Measurements from ENCODE around the gene ADCY10. TPM values are rescaled to one million over a fixed set of nuclear protein-coding genes. Genes with fewer than 3 reads are reported as not detected.
A peak's percentile ranks its signal among the peaks of the same experiment; 100 is the strongest.
"Not testable (repeated sequence)": the region's sequence is repeated elsewhere in the genome, so short reads cannot be mapped to it uniquely, and the experiment has no call there.

Gene ADCY10
- total RNA-seq, 1 donor from 2014 or later = 0.81 TPM

DNA sequence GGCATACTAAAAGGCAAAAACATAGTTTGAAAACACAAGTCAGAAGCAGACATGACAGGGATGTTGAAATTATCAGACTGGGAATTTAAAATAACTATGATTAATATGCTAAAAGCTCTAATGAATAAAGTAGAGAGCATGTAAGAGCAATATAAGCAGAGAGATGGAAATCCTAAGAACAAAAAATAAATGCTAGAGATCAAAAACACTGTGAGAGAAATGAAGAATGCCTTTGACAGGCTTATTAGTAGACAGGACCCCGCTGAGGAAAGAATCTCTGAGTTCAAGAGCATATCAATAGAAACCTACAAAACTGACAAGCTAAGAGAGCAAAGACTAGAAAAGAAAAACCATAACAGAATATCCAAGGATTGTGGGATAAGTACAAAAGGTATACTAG, 98.3 kb downstream of the ADCY10 start:
- no peak for DNase-seq (ENCODE audit: low spot score)

DNA sequence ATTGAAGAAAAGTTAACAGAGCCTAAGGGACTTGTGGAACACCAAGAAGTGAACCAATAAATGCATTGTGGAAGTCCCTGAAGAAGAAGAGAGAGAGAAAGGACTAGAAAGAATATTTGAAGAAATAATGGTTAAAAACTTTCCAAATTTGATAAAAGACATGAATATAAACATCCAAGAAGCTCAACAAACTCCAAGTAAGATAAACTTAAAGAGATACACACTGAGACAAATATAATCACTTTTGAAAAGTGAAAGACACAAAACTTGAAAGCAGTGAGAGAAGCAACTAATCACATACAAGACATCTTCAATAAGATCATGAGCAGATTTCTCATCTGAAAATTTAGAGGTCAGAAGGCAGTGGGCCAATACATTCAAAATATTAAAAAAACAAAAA, 101.0 kb downstream of the ADCY10 start:
- no peak for DNase-seq (ENCODE audit: low spot score)

DNA sequence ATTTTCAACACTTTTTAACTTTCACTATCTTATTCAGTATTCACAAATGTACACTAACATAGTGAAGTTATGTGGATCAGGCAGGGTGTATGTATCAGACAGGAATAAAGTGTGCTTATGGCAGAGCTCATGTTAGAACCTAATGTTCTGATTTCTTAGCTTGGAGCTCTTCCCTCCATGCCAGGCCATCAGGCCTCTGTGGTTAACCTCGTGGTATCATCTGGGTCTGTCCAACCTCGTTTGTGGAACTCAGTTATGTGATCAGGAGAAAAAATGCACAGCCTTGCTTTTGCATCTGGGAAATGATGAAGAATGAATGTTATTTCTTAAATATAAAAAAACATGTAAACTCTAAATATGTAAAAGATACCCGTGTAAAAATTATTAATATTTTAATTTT, 105.2 kb downstream of the ADCY10 start:
- DNase-seq (ENCODE audit: low spot score) = no peak

DNA sequence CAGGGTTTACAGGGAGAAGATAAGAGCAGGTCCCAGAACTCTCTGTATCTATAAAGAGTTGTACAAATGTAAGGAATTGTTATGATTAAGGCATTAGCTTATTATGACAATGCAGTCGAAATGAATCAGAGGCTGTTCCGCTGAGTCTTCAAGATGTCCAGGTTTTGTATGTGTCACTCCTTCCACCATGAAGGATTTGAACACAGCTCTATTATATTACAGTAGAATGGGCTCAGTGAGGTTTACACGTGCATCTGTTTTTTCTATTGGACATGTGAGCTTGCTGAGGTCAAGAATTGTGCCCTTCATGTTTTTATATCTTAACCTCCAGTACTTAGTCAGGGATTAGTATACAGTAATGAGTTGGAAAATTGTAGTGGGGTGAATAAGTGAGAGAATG, 105.8 kb downstream of the ADCY10 start:
- DNase-seq (ENCODE audit: low spot score) = no peak

DNA sequence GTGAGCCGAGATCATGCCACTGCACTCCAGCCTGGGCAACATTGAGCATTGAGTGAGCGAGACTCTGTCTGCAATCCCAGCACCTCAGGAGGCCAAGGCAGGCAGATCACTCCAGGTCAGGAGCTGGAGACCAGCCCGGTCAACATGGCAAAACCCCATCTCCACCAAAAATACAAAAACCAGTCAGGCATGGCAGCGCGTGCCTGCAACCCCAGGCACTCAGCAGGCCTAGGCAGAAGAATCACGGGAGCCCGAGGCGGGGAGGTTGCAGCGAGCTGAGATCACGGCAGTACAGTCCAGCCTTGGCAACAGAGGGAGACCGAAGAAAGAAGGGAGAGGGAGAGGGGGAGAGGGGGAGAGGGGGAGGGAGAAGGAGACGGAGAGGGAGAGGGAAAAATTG, 107.3 kb downstream of the ADCY10 start:
- DNase-seq (ENCODE audit: low spot score) = not testable (repeated sequence)

DNA sequence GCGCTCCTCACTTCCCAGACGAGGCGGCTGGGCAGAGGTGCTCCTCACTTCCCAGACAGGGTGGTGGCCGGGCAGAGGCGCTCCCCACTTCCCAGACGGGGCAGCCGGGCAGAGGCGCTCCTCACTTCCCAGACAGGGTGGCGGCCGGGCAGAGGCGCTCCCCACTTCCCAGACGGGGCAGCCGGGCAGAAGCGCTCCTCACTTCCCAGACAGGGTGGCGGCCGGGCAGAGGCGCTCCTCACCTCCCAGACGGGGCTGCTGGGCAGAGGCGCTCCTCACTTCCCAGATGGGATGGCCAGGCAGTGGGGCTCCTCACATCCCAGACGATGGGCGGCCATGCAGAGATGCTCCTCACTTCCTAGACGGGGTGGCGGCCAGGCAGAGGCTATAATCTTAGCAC, 107.7 kb downstream of the ADCY10 start:
- not testable (repeated sequence) for DNase-seq (ENCODE audit: low spot score)

DNA sequence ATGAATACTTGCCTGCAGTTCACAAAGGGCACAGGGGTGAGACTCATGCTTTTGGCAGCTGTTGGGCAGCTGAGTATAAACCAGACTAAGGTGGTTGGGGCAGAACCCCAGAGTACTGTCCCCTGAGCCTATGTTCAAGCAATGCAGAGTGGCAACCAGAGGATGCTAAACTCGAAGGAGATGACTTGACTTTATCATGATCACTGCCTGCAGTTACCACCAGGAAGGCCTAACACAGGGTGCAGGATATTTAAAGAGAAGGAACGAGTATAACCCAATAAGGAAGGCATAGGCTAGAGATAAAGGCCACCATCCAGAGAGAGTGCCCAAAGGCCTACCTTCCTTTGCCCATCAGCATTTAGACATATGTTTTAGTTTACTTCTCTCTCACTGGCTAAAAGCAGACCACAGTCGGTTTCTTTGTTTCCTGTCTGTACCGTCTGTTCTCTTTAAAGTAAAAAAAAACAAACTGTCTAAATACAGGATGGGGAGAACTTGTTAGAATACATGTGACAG, 108.8 kb downstream of the ADCY10 start:
- no peak for DNase-seq (ENCODE audit: low spot score)

DNA sequence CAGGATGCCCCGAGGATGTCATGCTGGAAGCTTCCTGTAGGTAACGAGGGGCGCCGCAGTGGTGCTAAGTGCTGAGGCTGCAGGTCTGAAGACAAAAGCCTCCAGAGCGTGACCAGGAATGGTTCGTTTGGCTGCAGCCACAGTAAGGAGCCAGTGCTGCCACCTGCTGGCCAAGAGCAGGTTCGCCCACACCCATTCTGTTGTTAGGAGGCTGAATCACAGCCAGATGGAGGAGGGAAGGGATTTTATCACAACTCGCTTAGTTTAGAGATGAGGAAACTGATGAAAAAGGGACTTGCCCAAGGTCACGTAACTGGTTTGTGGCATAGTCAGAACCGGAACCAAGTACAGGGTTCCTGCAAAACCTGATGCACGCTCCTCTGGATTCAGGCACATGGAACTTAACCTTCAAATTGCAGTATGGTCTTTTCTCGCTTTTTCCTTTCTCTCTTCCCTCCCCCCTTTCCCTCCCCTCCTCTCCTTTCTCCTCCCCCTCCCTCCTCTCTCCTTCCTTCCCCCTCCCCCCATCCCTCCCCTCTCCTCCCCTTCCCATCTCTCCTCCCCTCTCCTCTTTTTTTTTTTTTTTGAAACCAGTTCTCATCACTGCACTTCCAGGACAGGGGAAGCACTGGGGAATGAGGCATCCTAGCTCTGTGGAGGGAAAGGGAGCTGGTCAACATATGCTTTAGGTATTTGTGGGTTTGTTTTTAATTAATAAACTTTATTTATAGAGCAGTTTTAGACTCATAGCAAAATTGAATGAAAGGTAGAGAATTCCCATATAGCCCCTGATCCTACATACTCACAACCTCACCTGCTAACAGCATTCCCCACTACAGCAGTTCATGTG, 110.4 kb downstream of the ADCY10 start:
- peak; percentile 95 for DNase-seq (ENCODE audit: low spot score)

DNA sequence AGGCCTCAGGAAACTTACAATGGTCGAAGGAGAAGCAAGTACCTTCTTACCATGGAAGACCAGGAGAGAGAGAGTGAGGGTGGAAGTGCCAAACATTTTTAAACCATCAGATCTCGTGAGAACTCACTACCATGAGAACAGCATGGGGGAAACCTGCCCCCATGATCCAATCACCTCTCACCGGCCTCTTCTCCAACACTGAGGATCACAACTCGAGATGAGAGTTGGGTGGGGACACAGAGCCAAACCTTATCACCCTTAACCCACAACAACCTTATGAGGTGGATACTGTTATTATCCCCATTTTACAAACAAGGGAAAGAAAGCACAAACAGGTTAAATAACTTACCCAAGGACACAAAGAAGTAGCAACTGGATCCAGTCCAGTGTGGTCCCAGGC, 111.7 kb downstream of the ADCY10 start:
- DNase-seq (ENCODE audit: low spot score) = no peak

DNA sequence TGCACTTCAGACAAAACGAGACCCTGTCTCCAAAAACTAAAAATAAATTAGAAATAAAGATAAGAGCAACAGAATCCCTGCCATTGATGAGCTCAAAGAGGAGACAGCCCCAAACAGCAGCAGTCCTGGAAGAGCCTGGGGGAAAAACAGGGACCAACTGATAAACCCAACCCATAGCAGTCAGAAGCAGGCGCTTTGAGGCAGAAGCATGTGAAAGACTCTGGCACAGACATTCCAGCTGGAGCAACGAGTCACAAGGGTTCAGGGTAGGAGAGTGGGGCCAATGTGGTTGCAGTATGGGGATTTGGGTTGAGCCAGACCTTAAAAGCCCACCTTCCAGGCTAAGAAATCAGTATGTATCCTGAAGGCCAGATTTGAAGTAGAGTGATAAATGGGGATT, 113.7 kb downstream of the ADCY10 start:
- DNase-seq (ENCODE audit: low spot score) = no peak

DNA sequence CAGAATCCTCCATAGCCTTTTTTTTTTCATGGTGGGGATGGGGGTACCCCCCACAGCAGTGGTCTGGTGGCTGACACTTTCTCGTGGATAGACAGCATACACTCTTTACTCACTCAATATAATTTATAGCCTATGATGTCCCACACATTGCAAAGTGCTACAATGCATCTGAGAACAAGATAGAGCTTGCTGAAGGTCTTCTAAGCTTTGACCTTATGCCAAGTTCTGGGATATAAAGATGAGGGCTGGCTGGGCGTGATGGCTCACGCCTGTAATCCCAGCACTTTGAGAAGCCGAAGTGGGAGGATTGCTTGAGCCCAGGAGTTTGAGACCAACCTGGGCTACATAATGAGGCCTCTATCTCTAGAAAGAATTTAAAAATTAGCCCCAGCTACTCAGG, 114.2 kb downstream of the ADCY10 start:
- DNase-seq (ENCODE audit: low spot score) = no peak

DNA sequence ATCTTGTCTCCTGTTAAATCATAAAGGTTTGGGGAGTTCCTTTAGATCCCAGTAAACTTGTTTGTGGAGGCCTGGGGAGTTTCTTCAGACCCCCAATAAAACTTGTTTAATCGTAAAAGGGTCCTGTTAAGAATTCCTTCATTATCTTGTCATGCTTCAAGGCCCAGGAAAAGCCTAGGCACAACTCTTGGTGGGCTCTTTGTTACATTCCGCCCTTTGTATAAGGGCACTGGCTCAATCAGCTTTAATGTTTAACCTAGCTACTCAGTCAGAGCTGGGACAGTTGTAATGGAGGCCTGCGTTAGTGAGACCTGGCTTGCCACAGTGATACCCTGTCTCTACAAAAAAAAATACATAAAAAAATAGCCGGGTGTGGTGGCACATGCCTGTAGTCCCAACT, 115.0 kb downstream of the ADCY10 start:
- DNase-seq (ENCODE audit: low spot score) = no peak

DNA sequence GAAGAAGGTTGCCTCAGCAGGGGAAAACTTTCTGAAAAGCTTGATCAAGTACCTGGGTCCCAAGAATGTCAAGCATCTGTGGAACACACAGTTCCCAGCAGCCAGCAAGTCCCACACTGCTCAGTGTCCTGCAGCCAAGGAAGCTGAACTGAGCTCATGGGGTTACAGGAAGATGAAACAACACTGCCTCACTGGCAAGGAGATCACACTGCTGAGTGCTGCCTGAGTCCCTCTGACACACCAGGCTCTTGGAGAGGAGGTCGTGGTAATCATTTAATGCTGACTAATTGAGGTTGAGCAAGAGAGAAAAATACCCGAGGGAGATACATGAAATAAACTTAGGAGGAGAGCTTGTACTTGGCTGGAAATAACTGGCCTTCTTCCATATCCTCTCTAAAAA, 116.9 kb downstream of the ADCY10 start:
- peak; percentile 72 for DNase-seq (ENCODE audit: low spot score)

DNA sequence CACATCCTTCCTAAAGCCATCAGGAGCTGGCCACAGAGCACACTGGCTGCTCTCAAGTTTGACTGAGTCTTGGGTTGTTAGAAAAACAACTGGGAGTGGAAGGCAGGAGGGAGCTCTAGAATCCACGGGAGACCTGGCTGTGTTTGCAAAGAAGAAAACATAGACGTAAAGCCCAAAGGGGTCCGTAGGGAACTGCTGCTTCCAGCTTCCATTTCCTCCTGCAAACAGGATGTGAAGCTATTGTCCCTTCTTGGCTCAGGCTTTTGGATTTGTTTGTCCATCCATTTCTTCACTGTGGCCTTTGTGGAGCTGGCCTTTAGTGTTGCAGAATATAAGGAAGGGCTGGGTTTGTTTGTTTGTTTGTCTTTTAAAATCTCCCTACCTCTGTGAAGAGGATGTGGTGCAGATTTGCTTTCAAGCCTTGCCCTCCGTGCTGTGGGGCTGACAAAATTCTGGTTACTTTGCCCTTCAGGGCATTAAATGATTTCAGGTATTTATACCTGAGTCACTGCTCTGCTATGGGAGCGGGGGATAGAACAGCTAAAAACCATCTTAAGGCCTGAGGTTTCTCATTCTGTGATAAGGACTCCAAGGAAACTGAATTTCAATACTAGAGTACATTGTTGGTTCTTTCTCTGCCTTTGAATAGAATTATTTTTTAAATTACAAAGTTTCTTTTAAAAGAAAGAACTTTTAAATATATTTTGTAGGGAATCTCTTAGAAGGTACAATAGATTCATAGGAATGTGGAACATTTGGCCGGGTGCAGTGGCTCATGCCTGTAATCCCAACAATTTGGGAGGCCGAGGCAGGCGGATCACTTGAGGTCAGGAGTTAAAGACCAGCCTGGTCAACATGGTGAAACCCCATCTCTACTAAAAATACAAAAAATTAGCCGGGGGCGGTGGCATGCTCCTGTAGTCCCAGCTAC, 117.9 kb downstream of the ADCY10 start:
- no peak for DNase-seq (ENCODE audit: low spot score)

DNA sequence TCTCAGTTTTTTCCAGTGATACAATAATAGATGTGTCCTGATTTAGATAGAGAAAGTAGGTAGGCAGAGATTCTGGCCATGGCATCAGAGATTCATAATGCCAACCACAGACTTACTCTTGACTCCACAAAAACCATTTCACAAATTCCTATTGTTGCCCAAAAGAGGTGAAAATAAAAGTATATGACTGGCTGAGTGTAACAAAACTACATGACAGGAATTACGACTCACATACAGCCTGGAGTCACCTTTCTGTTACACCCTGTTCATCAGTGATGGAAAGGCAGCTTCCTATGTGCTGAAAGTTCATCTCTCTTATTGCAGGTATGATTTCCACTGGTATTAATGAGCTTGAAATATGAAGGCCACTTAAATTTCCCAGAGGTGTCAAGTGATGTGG, 119.9 kb downstream of the ADCY10 start:
- no peak for DNase-seq (ENCODE audit: low spot score)

DNA sequence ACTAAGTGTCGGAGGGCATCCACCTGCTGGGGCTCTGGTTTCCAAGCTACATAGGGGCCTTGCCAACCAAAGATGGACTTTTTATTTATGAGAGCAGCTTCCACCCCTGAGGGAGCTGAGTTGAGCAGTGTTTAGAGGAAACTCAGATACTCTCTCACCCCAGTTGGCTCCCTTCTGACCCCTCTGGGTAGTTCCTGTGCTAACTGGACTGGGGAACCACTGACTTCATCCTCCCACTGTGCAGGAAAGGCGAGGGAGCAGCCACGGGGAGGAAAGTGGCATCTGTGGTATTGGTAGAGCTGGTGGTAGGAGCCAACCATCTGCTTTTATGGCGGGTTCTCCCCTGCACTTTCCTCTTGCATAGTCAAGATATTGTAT, 121.8 kb downstream of the ADCY10 start:
- no peak for DNase-seq (ENCODE audit: low spot score)

DNA sequence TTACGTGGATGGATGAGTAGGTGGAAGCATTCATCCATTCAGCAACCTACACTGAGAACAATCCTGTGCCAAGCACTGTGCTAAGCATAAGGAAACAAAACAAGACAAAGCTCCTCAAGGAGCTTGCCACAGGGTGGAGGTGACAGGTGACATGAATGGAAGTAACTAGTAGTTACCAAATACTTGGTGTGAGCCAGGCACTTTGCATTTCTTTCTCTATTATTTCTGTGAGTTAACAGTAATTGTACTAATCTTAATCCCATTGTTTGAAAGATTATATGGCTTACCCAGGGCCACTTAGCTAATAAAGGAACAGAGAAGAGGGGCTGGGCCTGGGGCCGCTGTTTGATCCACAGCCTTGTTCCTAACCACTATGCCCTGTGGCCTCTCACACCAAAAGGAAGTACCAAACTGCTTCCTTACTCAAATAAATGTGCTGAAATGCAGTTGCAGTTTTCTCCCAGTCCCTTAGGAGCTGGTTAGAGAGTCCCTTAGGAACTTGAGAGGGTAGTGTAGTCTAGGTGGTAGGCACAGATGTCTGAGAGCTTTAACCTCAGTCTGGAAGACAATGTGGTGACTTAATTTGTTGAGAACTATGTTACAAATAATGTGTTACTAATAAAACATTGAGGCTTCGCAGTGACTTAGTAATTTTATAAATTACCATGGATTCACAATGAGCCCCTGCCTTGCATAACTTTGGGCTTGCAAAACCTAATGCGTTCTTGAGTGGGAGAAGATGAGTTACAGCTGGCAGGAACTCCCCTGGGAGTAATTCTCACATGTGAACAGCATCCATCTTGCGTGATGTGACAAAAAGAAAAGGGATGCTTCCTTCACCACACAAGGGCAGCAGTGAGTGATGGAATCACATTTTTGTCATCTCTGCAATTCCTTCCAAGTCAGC, 122.4 kb downstream of the ADCY10 start:
- peak; percentile 53 for DNase-seq (ENCODE audit: low spot score)

DNA sequence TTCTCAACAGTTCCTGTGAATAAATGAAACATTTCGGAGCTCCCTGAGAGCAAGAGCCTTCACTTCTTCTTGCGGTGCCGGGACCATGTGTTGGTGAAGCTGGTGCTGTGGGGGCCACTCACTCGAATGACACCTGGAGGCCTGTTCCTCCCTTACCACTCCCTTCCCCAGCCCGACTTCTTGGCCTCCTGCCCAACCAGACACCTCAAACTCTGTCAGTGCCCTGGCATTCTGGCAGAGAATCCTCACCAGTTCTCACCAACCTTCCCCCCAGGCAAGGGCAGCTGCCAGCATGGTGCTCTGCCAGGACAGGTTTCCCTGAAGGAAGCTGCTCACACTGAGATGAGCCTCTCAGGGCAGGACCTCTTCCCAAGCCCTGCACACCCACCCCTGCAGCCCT, 123.8 kb downstream of the ADCY10 start:
- DNase-seq (ENCODE audit: low spot score) = no peak

DNA sequence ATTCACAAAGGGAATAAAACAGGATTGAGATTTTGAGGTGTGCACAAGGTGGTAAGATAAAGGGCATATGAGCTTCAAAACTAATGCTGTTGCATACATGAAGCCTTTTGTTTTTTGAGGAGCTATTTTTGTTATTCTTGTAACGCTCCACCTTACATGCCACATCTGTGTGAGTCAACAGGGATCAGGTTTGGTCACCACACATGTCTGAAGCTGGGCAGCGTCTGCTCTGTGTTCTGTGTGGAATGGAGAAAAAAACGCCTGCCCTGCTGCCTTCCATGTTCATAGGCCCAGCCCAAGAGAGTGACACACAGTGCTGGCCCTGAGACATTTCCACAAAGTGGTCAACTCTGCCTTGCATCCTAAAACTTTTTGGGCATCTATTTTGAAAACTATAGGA, 124.4 kb downstream of the ADCY10 start:
- no peak for DNase-seq (ENCODE audit: low spot score)

DNA sequence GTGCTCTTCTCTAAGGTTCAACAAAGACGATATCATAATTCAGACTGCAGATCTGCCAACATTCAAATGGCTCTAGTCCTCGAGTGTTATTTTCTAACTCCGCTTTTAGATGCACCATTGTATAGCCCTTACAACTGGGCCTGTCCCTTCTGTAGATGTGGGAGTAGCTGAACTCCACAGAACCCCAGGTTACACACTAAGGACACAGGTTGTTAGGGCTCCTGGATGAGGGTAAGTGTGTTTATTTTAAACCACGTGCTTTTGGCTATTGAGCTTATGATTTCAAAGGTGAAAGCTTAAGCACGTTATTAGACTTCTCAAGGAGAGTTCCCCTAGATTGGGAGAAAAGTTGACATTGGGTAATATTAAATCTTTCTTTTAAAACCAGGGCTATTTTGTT, 127.4 kb downstream of the ADCY10 start:
- DNase-seq (ENCODE audit: low spot score) = no peak

DNA sequence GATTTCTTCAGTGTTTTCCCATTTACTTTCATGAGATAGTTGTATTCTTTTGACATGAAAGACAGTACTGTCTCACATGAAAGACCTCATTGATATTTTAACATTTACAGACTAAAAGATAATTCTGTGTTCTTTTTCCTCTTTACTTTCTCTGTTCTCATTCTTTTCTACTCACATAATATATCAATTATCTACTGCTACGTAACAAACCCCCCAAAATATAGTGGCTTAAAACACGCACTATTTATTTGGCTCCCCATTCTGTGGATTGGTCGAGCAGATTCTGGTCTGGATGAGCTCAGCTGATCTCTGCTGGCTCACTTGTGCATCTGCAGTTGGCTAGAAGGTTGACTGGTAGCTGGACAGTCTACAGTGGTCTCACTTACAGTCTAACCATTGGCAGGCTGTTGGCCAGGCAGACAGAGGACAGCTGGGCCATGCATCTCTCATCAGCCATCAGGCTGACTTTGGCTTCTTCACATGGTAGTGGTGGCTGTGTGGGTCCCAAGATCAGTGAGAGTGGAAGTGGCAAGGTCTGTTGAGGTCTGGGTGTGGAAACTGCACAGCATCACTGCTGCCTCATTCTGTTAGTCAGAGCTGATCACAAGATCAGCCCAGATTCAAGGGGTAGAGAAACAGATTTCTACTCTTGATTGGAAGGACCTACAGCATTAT, 128.9 kb downstream of the ADCY10 start:
- DNase-seq (ENCODE audit: low spot score) = no peak
